Neural crest cell (in vitro differentiated cells): Measurements from ENCODE around the gene BOD1L1. TPM values are rescaled to one million over a fixed set of nuclear protein-coding genes. Genes with fewer than 3 reads are reported as not detected.

Experiments used
- DNase-seq: peaks from one replicate; pipeline ENCODE4 v3.0.0; 2021; ENCODE audit warnings: low read depth, mixed read lengths, low spot score
- H3K27ac Mint-ChIP-seq: one replicate; pipeline ENCODE4 v1.8.0; 2021; ENCODE audit warnings: mild to moderate bottlenecking, mixed read lengths; ENCODE audit not compliant: unreplicated experiment
- H3K27me3 Mint-ChIP-seq: 2 replicates; pipeline ENCODE4 v1.8.0; 2021; ENCODE audit warnings: low read depth, mild to moderate bottlenecking, mixed read lengths
- H3K36me3 Mint-ChIP-seq: 2 replicates; pipeline ENCODE4 v1.8.0; 2021; ENCODE audit warnings: low read depth, mild to moderate bottlenecking, mixed read lengths
- H3K4me1 Mint-ChIP-seq: 2 replicates; pipeline ENCODE4 v1.8.0; 2021; ENCODE audit warnings: mixed read lengths
- H3K4me3 Mint-ChIP-seq: one replicate; pipeline ENCODE4 v1.8.0; 2021; ENCODE audit warnings: mild to moderate bottlenecking, mixed read lengths
- H3K9me3 Mint-ChIP-seq: 2 replicates; pipeline ENCODE4 v1.8.0; 2021; ENCODE audit warnings: mixed read lengths
- total RNA-seq: library from RNA; stranded (reverse); gene quantifications from 2 replicates; pipeline ENCODE4 v1.2.1, GENCODE V29; 2021
- TF ChIP-seq, protein P1 (sequence below): fragments of 200-600 bp; sonication (generic); conservative IDR thresholded peaks from 2 replicates; pipeline ENCODE4 v1.5.0; 2021; ENCODE audit warnings: antibody characterized with exemption, mild to moderate bottlenecking

The BOD1L1 gene
- total RNA-seq, 1 donor from 2014 or later, result 27.9 TPM

- Mint-ChIP-seq H3K27ac (no peak overlapping the region), H3K36me3 (no peaks in the 10 kb centered on the region), H3K27me3 (peaks cover 96% of the 10 kb centered on the region), H3K9me3 (no peaks in the 10 kb centered on the region), H3K4me3 (no peak overlapping the region), H3K4me1 (peaks cover 14% of the 10 kb centered on the region)
- no peak for DNase-seq
- TF ChIP-seq, protein P1, sequence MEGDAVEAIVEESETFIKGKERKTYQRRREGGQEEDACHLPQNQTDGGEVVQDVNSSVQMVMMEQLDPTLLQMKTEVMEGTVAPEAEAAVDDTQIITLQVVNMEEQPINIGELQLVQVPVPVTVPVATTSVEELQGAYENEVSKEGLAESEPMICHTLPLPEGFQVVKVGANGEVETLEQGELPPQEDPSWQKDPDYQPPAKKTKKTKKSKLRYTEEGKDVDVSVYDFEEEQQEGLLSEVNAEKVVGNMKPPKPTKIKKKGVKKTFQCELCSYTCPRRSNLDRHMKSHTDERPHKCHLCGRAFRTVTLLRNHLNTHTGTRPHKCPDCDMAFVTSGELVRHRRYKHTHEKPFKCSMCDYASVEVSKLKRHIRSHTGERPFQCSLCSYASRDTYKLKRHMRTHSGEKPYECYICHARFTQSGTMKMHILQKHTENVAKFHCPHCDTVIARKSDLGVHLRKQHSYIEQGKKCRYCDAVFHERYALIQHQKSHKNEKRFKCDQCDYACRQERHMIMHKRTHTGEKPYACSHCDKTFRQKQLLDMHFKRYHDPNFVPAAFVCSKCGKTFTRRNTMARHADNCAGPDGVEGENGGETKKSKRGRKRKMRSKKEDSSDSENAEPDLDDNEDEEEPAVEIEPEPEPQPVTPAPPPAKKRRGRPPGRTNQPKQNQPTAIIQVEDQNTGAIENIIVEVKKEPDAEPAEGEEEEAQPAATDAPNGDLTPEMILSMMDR, result no peak
Observed at GRCh38 chr4:13527981-13528820, 99.3 kb downstream of the BOD1L1 start.

- no peak for DNase-seq
Observed at GRCh38 chr4:13527192-13527980, 100.1 kb downstream of the BOD1L1 start.

GRCh38 chr4:13526658-13527057 is 100.9 kb downstream of the BOD1L1 start:
- peaks cover 12% of the 10 kb centered on the region for H3K4me1 Mint-ChIP-seq
- H3K9me3 Mint-ChIP-seq, result no peaks in the 10 kb centered on the region
- TF ChIP-seq, protein P1, result no peak
- H3K27ac Mint-ChIP-seq, result no peak overlapping the region
- H3K36me3 Mint-ChIP-seq, result peaks cover 3% of the 10 kb centered on the region
- no peak for DNase-seq
- H3K4me3 Mint-ChIP-seq, result no peak overlapping the region
- peaks cover 97% of the 10 kb centered on the region for H3K27me3 Mint-ChIP-seq

More at GRCh38 chr4:13527192-13527980, 100.1 kb downstream of the BOD1L1 start:
- H3K27me3 Mint-ChIP-seq, result peaks cover 96% of the 10 kb centered on the region
- H3K36me3 Mint-ChIP-seq, result peaks cover 3% of the 10 kb centered on the region
- H3K9me3 Mint-ChIP-seq, result no peaks in the 10 kb centered on the region
- no peak overlapping the region for H3K4me3 Mint-ChIP-seq
- no peak overlapping the region for H3K27ac Mint-ChIP-seq
- TF ChIP-seq, protein P1, result no peak
- peaks cover 14% of the 10 kb centered on the region for H3K4me1 Mint-ChIP-seq

DNA sequence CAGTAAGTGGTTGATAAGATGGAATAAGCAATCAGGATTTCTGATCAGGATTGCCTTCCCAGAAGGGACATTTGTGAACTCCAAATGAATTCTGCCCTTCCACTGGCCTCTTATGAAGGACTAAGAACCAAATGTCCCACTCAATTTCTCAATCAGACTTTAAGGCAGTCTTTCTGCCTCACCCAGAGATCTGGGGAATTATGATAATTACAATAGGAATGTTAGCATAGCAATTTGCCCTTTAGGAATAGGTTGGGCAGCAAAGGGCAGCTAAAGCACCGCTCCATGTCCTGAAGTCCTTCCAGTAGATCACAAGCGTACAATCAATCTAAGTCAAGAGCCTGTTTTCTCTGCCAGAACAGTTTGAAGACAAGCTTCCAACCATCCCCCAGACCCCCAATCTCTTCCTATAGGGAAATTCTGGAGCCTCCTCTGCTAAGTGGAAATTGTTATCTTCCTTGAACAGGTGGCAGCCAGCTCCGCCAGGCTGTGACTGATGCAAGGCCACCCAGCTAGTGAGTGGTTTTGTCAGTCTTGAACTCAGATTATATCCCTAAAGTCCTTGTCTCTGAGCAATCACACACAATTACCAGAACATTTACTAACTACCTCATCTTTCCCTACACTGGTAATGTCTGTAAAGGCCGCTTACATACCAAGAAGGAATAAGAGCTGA is 101.8 kb downstream of the BOD1L1 start:
- Mint-ChIP-seq H3K27me3 (peaks cover 94% of the 10 kb centered on the region), H3K27ac (no peak overlapping the region), H3K4me3 (no peak overlapping the region), H3K9me3 (no peaks in the 10 kb centered on the region), H3K36me3 (peaks cover 3% of the 10 kb centered on the region), H3K4me1 (peaks cover 3% of the 10 kb centered on the region)
- no peak for DNase-seq
- TF ChIP-seq, protein P1, result no peak

DNA sequence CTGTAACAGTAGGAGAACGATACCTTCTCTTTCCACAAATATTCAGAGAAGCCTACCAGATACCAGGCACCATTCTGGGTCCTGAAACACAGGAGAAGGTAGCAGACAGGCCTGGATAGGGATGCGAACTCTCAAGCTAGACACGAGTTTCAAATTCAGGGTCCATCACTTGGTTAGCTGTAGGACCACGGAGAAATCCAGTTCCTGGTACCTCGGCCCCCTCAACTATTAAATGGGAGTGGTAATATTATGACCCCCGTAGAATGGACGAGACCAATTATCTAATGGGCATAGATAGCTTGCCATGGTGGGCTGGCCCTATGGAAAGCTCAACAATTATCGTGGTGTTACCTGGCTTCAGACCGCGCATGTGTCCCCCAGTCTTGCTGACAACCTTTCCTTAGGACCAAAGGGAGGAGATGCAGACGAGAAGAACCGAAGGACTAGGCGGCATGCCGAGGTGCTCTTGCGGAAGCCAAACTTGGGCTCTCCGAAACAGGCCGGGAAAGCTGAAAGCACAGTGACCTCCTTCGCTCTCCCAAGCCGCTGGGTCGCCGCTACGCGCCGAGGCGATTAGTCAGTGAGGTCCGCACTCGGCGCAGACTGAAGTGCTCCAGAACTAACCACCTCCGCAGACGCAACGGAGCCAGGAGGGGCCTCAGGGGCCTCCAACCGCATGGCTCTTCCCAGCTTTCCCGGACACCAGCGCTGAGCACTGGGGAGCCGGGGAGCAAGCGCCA is 102.9 kb downstream of the BOD1L1 start:
- Mint-ChIP-seq H3K4me1 (no peaks in the 10 kb centered on the region), H3K9me3 (no peaks in the 10 kb centered on the region), H3K4me3 (no peak overlapping the region), H3K36me3 (peaks cover 3% of the 10 kb centered on the region), H3K27me3 (peaks cover 87% of the 10 kb centered on the region), H3K27ac (no peak overlapping the region)
- TF ChIP-seq, protein P1, result no peak
- no peak for DNase-seq
